HG02678 (cell line): ENCODE measurements around the gene CD34.
A peak's percentile ranks its signal among the peaks of the same experiment; 100 is the strongest.

Experiments used
- ATAC-seq: cut with Tn5 transposase; IDR thresholded peaks from one replicate; pipeline ENCODE4 v1.9.1; 2021; ENCODE audit warnings: mild to moderate bottlenecking, moderate library complexity; ENCODE audit not compliant: unreplicated experiment

Gene CD34

DNA sequence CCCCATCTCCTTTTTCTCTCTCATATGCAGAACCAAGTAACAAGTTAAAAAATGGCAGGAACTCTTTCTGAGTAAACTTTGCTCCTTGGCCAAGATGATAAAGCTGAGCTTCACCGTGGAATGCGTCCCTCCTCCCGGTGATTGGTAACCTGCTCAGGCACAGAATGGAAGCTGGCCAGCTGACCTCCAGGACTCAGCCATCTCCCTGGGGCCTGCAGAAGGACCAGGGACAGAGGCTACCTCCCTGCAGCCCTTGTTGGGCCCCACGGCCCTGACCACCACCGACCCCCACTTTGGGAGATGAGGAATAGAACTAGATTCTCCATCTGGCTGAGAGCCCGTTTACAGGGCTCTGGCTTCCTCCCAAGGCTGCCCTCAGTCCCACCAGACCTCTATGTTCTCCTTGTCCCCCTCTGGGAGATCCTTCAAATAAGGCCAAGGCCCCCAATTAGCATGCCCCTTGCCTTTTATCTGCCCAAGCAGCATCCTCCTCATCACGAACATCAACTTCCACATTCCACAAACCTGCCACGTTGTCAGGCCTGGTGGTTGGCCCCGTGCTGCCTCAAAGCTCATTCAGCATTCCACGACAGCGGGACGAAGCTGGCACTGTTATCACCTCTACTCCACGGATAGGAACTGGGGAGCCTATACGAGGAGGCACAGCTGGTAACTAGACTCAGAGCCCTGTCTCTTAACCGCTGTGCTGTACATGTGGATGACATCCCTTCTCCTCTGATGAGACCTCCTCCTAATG, 74.2 kb downstream of the CD34 start:
- ATAC-seq = no peak

DNA sequence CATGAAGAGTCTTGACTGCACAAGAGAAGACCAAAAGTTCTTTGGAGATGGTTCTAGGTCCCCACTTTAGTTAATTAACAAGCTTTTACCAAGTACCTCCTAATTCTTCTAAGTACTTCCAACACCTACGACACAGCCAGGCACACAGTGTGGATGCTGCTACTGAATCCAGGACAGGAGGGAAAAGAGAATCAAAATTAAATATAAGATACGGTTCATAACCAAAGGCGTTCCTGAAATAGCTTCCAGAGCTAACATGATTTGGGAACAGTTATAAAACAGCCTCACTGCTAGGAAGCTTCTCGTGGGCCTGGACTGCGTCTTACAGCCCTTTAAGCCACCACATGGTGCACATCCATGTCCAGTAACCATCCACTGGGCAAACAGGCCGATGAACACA, 75.0 kb downstream of the CD34 start:
- ATAC-seq = no peak

DNA sequence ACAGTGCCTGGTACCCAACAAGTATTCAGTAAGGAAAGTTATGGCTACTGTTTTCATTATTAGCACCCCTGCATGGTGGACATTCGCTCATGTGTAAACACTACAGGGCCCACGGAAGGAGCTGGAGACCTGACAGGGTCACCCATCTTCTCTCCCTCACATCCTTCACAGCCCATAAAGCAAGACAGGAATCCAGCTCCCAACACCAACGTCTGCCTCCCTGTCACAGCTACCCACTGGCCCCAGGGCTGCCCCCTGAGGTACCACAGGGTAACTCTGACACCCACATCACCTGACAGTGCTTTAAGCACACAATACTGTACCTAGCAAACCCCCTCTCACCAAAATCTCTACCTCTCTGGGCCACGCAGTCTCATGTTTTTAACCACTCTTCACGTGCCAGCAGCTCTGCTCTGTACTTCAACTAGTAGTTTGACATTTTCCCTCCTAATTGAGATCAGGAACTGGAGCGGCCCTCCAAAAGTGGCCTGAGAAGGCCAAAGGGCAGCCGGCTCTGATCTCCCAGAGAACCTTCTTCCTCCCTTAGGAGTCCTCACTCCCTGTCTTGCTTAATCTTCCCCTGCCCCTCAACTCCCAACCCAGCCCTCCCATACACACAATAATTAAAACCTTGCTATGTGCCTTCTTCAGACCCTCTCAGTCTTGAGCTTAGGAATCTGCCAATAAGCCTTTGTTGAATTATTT, 76.8 kb downstream of the CD34 start:
- no peak for ATAC-seq

DNA sequence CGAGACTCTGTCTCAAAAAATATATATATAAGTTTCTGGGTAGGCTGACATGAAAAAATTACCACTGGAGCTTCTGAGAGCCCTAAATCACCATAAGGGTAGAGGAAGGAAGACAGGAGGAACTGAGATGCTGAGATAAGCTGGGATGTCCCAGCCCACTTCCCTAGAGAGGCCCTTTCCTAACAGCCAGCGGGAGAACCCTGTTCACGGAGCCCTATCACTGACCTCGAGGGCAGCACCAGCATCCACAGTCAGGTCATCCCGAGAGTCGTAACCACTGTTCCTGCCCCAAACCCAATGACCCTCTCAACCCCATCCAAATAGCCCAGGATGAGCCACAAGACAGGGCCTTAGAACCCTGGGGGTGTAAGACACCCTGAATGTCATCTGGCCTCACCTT, 77.5 kb downstream of the CD34 start:
- ATAC-seq = no peak

DNA sequence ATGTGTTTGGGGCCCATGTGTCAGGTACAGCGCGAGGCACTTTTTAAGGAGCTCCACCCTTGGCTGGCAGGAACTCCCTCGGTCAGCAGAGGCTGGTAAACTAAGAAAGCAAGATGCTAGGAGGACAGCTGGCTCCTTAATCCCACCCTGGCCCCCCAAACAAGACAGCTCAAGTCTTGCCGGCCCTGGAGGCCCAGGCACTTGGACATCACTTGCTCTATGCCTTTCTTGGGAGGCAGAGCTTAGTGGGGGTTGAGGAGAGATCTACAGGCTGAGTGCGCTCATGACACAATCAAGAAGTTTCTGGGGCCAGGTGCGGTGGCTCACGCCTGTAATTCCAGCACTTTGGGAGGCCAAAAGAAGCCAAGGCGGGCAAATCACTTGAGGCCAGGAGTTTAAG, 78.1 kb downstream of the CD34 start:
- no peak for ATAC-seq

DNA sequence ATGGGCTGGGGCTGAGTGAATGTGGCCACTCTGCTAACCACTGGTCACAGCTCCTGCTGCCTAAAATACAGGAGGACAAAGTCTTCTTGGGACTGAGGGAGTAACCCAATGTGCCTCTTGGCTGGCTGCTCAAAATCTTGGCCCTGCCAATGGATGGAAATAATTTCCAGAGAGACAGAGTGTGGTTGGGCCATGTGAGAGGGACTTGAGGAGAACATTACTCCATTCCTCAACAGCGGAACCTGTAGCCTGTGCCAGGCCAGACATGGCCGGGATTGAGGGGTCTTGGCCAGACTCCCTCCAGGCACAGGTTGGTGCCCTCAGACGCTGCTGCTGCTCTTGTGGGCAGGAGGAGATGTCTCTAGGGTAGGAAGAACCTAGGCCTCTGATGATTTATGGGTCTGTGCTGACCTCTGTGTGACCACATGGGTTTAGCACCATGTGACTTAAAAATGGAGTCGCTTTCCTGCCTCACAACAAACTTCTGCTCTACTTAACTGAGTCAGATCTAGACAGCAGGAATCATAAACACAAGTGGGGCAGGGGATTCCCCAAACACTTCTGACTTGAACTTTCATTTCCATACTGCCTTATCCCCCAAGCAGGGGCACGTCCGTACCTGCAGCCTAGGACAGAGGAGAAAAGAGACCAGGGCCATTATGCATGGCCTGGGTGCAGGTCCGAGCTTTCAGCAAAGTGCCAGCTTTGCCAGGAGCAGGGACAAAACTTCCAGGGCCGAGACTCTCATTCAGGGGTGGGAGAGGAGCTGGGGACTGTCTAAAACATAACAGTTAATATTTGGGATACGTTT, 79.2 kb downstream of the CD34 start:
- peak; percentile 84 for ATAC-seq
